Measurements from ENCODE around the gene GBX2.

GBX2 gene

GRCh38 chr2:236173729-236174607 is 5.8 kb upstream of the GBX2 start:
- POLR2A ChIA-PET = no interaction called here
- no peak for TF ChIP-seq CTCF (IDR thresholded peaks at IDR 0.05; ENCODE audit: control extremely low read depth, extremely low read depth, low read depth, missing control alignments)
- CTCF ChIA-PET = no interaction called here
- no peak for DNase-seq (ENCODE audit: extremely low spot score)

- POLR2A ChIA-PET = no interaction called here
- no peak for TF ChIP-seq CTCF (IDR thresholded peaks at IDR 0.05; ENCODE audit: control extremely low read depth, extremely low read depth, low read depth, missing control alignments)
- DNase-seq (ENCODE audit: extremely low spot score) = no peak
- CTCF ChIA-PET = no interaction called here
Measured at GRCh38 chr2:236173036-236173728, 5.0 kb upstream of the GBX2 start.

GRCh38 chr2:236172255-236173035 is 4.3 kb upstream of the GBX2 start:
- CTCF ChIA-PET = interaction anchor here (3.9 kb wide), 1 partner anchor 392 kb away, joined by 16 read pairs; no protein-coding TSS in a partner anchor
- no peak for TF ChIP-seq CTCF (IDR thresholded peaks at IDR 0.05; ENCODE audit: control extremely low read depth, extremely low read depth, low read depth, missing control alignments)
- POLR2A ChIA-PET = no interaction called here
- DNase-seq (ENCODE audit: extremely low spot score) = no peak

- no peak for TF ChIP-seq CTCF (IDR thresholded peaks at IDR 0.05; ENCODE audit: control extremely low read depth, extremely low read depth, low read depth, missing control alignments)
- CTCF ChIA-PET = interaction anchor here (1.1 to 3.9 kb wide), 2 partner anchors 10 to 392 kb away, joined by 3 to 16 read pairs; no protein-coding TSS in a partner anchor
- no peak for DNase-seq (ENCODE audit: extremely low spot score)
- POLR2A ChIA-PET = no interaction called here
Measured at GRCh38 chr2:236171680-236172254, 3.6 kb upstream of the GBX2 start.

- no peak for DNase-seq (ENCODE audit: extremely low spot score)
- CTCF ChIA-PET = interaction anchor here (0.9 to 3.9 kb wide), 3 partner anchors 9 to 391 kb away, joined by 3 to 16 read pairs (median 4); no protein-coding TSS in a partner anchor
- TF ChIP-seq CTCF (IDR thresholded peaks at IDR 0.05; ENCODE audit: control extremely low read depth, extremely low read depth, low read depth, missing control alignments) = no peak
- POLR2A ChIA-PET = no interaction called here
Measured at GRCh38 chr2:236171181-236171679, 3.0 kb upstream of the GBX2 start.
